ENCODE results near the gene ANXA8.

- no peak for TF ChIP-seq POLR2AphosphoS5 (IDR thresholded peaks at IDR 0.05)
- no peak for TF ChIP-seq TAF1 (IDR thresholded peaks at IDR 0.05; ENCODE audit: low read depth)
- TF ChIP-seq EP300 (conservative IDR thresholded peaks at IDR 0.05; ENCODE audit: poor library complexity, severe bottlenecking) = no peak
- no peak for TF ChIP-seq CTCF (IDR thresholded peaks at IDR 0.05; ENCODE audit: poor library complexity, severe bottlenecking)
These were observed 42.0 kb downstream of the ANXA8 start for GRCh38 chr10:47441938-47442337.

Data from neural cell (in vitro differentiated cells).